ENCODE data around the gene SYT17.
"Not testable (repeated sequence)": the region's sequence is repeated elsewhere in the genome, so short reads cannot be mapped to it uniquely, and the experiment has no call there.

The SYT17 gene

GRCh38 chr16:19177111-19177739 is 9.2 kb downstream of the SYT17 start:
- H3K27me3 ChIP-seq (ENCODE audit: control insufficient read depth, insufficient read depth, low read length) = peaks cover 37% of the 10 kb centered on the region
- H3K4me1 ChIP-seq (ENCODE audit: control insufficient read depth, insufficient read depth, low read length) = no peaks in the 10 kb centered on the region
- no peak overlapping the region for H3K4me2 ChIP-seq (ENCODE audit: low read length)
- H3K4me3 ChIP-seq (ENCODE audit: low read length) = no peak overlapping the region
- no peak overlapping the region for H3K9ac ChIP-seq (ENCODE audit: low read depth, low read length)
- H3K9me3 ChIP-seq (replicated peaks; ENCODE audit: low read length) = no peaks in the 10 kb centered on the region
- no peaks in the 10 kb centered on the region for H3K36me3 ChIP-seq (ENCODE audit: insufficient read depth, low read length)

DNA sequence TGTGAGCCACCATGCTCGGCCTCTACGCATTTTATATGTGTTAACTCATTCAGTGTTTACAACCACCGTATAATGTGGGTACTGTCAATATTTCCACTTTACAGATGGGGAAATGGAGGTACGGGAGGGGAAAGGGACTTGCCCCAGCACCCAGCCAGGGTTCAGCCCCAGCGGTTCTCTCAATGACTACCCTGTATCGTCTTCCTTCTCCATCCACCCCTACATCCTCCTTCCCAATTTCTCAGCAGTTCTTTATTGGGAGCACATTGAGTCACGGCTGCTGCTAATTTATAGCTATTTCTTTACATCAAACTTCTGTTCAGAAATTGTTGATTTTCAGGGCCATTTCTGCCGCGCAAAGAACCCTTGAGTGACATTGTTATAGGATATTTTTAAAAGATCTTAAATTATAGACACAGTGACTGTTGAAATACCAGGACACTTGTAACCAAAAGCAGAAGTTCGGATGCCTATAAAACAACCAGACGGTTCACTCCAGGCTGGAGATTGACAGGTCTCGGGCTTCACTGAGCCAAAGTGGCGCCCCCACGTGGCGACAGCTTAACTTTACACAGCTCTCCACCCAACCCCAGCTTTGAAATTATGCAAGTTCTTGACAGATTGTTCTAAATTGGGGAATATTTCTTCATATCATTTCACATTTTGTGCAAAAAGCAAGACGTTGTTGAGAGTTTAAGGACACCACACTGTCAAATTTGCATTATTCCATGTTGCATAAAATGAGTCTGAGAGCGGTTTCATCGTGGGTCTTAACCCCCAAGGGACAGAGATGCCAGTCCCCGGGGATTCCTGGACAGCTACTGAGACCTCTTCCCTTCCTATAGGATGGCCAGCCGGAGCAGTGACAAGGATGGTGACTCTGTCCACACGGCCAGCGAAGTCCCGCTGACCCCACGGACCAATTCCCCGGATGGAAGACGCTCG is 11.8 kb downstream of the SYT17 start:
- peaks cover 17% of the 10 kb centered on the region for H3K27me3 ChIP-seq (ENCODE audit: control insufficient read depth, insufficient read depth, low read length)
- H3K36me3 ChIP-seq (ENCODE audit: insufficient read depth, low read length) = no peaks in the 10 kb centered on the region
- no peak overlapping the region for H3K9ac ChIP-seq (ENCODE audit: low read depth, low read length)
- peaks cover 5% of the 10 kb centered on the region for H3K4me1 ChIP-seq (ENCODE audit: control insufficient read depth, insufficient read depth, low read length)
- no peak overlapping the region for H3K4me3 ChIP-seq (ENCODE audit: low read length)
- no peak overlapping the region for H3K4me2 ChIP-seq (ENCODE audit: low read length)
- H3K9me3 ChIP-seq (replicated peaks; ENCODE audit: low read length) = no peaks in the 10 kb centered on the region

DNA sequence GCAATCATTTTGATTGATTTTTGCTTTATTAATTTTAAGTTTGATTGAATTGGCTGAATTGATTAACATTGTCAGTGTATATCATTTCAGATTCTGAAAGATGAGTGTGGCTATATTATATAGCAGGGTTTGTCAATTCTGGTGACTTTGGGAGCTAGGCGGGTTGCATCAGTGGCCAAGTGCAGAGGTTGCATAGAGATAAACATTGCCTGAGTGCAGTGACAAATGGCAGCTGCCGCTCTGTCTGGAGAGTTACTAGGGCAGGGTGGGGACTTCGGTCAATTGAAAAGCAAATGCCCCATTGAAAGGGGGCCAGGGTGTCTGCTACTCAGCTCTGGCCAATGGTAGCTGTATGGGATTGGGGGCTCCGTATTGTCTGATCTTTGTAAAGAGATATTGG is 12.7 kb downstream of the SYT17 start:
- peaks cover 16% of the 10 kb centered on the region for H3K27me3 ChIP-seq (ENCODE audit: control insufficient read depth, insufficient read depth, low read length)

GRCh38 chr16:19182481-19182880 is 14.4 kb downstream of the SYT17 start:
- no peaks in the 10 kb centered on the region for H3K36me3 ChIP-seq (ENCODE audit: insufficient read depth, low read length)
- H3K27me3 ChIP-seq (ENCODE audit: control insufficient read depth, insufficient read depth, low read length) = peaks cover under 1% of the 10 kb centered on the region
- no peaks in the 10 kb centered on the region for H3K9me3 ChIP-seq (replicated peaks; ENCODE audit: low read length)
- H3K9ac ChIP-seq (ENCODE audit: low read depth, low read length) = no peak overlapping the region
- H3K4me2 ChIP-seq (ENCODE audit: low read length) = no peak overlapping the region
- no peak overlapping the region for H3K4me3 ChIP-seq (ENCODE audit: low read length)
- H3K4me1 ChIP-seq (ENCODE audit: control insufficient read depth, insufficient read depth, low read length) = peaks cover 5% of the 10 kb centered on the region

More for the DNA sequence above, 12.7 kb downstream of the SYT17 start:
- Histone ChIP-seq H3K9ac (ENCODE audit: low read depth, low read length) (no peak overlapping the region), H3K36me3 (ENCODE audit: insufficient read depth, low read length) (no peaks in the 10 kb centered on the region), H3K9me3 (replicated peaks; ENCODE audit: low read length) (no peaks in the 10 kb centered on the region), H3K4me1 (ENCODE audit: control insufficient read depth, insufficient read depth, low read length) (peaks cover 5% of the 10 kb centered on the region), H3K4me3 (ENCODE audit: low read length) (no peak overlapping the region), H3K4me2 (ENCODE audit: low read length) (no peak overlapping the region)

GRCh38 chr16:19183187-19183586 is 15.1 kb downstream of the SYT17 start:
- H3K27me3 ChIP-seq (ENCODE audit: control insufficient read depth, insufficient read depth, low read length) = no peaks in the 10 kb centered on the region
- no peaks in the 10 kb centered on the region for H3K36me3 ChIP-seq (ENCODE audit: insufficient read depth, low read length)
- no peak overlapping the region for H3K4me2 ChIP-seq (ENCODE audit: low read length)
- no peak overlapping the region for H3K9ac ChIP-seq (ENCODE audit: low read depth, low read length)
- H3K4me1 ChIP-seq (ENCODE audit: control insufficient read depth, insufficient read depth, low read length) = peaks cover 5% of the 10 kb centered on the region
- H3K4me3 ChIP-seq (ENCODE audit: low read length) = no peak overlapping the region
- no peaks in the 10 kb centered on the region for H3K9me3 ChIP-seq (replicated peaks; ENCODE audit: low read length)

GRCh38 chr16:19184823-19185509 is 16.9 kb downstream of the SYT17 start:
- no peaks in the 10 kb centered on the region for H3K9me3 ChIP-seq (replicated peaks; ENCODE audit: low read length)
- no peaks in the 10 kb centered on the region for H3K27me3 ChIP-seq (ENCODE audit: control insufficient read depth, insufficient read depth, low read length)
- no peaks in the 10 kb centered on the region for H3K36me3 ChIP-seq (ENCODE audit: insufficient read depth, low read length)
- H3K4me1 ChIP-seq (ENCODE audit: control insufficient read depth, insufficient read depth, low read length) = peaks cover 7% of the 10 kb centered on the region
- peak overlapping the region; percentile 10 for H3K4me2 ChIP-seq (ENCODE audit: low read length)
- H3K4me3 ChIP-seq (ENCODE audit: low read length) = no peak overlapping the region
- H3K9ac ChIP-seq (ENCODE audit: low read depth, low read length) = no peak overlapping the region

DNA sequence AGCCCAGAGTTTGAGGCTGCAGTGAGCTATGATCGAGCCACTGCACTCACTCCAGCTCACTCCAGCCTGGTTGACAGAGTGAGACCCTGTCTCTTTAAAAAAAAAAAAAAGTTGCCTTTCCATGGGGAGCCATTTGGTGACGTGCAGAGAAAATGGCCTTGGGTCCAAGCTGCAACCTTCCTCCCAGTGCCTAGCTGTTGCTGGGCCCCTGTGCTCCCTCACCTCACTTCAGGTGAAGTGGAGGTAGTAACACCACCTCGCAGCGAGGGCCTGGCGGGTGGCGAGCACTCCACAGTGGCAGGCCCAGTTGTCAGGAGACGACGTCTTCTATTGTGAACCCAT is 17.4 kb downstream of the SYT17 start:
- Histone ChIP-seq H3K4me2 (ENCODE audit: low read length) (no peak overlapping the region), H3K4me3 (ENCODE audit: low read length) (no peak overlapping the region), H3K9me3 (replicated peaks; ENCODE audit: low read length) (no peaks in the 10 kb centered on the region), H3K27me3 (ENCODE audit: control insufficient read depth, insufficient read depth, low read length) (no peaks in the 10 kb centered on the region), H3K9ac (ENCODE audit: low read depth, low read length) (no peak overlapping the region), H3K4me1 (ENCODE audit: control insufficient read depth, insufficient read depth, low read length) (peaks cover 12% of the 10 kb centered on the region), H3K36me3 (ENCODE audit: insufficient read depth, low read length) (no peaks in the 10 kb centered on the region)

DNA sequence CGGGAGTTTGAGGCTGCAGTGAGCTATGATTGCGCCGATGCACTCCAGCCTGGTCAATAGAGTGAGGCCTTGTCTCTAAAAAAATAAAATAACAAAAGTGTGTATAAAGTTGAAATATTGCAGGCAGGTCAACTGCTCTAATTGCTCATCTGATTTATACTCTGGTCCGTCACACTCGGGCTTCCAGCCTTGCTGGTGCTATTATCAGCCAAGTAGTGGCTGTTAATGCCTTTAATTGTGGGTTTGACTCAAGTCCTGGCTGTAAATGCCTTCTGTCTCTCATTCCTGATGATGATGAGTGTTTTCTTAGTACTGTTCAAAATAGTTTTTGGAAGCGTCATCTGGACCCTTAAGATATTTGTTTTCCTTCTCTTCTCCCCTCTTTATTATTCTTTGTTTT is 18.4 kb downstream of the SYT17 start:
- Histone ChIP-seq H3K9ac (ENCODE audit: low read depth, low read length) (no peak overlapping the region), H3K4me1 (ENCODE audit: control insufficient read depth, insufficient read depth, low read length) (peaks cover 13% of the 10 kb centered on the region), H3K9me3 (replicated peaks; ENCODE audit: low read length) (no peaks in the 10 kb centered on the region), H3K4me2 (ENCODE audit: low read length) (no peak overlapping the region), H3K36me3 (ENCODE audit: insufficient read depth, low read length) (no peaks in the 10 kb centered on the region), H3K27me3 (ENCODE audit: control insufficient read depth, insufficient read depth, low read length) (no peaks in the 10 kb centered on the region), H3K4me3 (ENCODE audit: low read length) (no peak overlapping the region)

- not testable (repeated sequence) for H3K9ac ChIP-seq (ENCODE audit: low read depth, low read length)
Measured at GRCh38 chr16:19187961-19188360, 19.9 kb downstream of the SYT17 start.

DNA sequence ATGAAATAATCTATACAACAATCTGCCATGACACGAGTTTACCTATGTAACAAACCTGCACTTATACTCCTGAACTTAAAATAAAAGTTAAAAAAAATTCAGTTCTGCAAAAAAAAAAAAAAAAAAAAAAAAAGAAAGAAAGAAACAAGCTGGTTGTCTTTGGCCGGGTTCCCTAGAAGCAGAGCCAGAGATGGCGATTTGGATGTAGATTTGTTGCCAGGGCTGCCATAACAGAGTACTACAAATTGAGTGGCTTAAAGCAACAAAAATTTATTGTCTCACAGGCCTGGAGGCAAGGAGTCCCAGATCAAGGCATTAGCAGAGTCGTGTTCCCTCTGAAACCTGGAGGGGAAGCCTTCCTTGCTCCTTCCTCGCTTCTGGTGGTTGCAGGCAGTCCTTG is 20.4 kb downstream of the SYT17 start:
- peaks cover 13% of the 10 kb centered on the region for H3K4me1 ChIP-seq (ENCODE audit: control insufficient read depth, insufficient read depth, low read length)
- H3K4me2 ChIP-seq (ENCODE audit: low read length) = no peak overlapping the region
- H3K36me3 ChIP-seq (ENCODE audit: insufficient read depth, low read length) = no peaks in the 10 kb centered on the region
- no peak overlapping the region for H3K9ac ChIP-seq (ENCODE audit: low read depth, low read length)
- no peak overlapping the region for H3K4me3 ChIP-seq (ENCODE audit: low read length)
- no peaks in the 10 kb centered on the region for H3K27me3 ChIP-seq (ENCODE audit: control insufficient read depth, insufficient read depth, low read length)
- no peaks in the 10 kb centered on the region for H3K9me3 ChIP-seq (replicated peaks; ENCODE audit: low read length)

More at GRCh38 chr16:19187961-19188360, 19.9 kb downstream of the SYT17 start:
- H3K4me3 ChIP-seq (ENCODE audit: low read length); H3K9me3 ChIP-seq (replicated peaks; ENCODE audit: low read length); H3K27me3 ChIP-seq (ENCODE audit: control insufficient read depth, insufficient read depth, low read length); H3K36me3 ChIP-seq (ENCODE audit: insufficient read depth, low read length); H3K4me2 ChIP-seq (ENCODE audit: low read length): not testable (repeated sequence)
- peaks cover 13% of the 10 kb centered on the region for H3K4me1 ChIP-seq (ENCODE audit: control insufficient read depth, insufficient read depth, low read length)

GRCh38 chr16:19192865-19193264 is 24.8 kb downstream of the SYT17 start:
- H3K9me3 ChIP-seq (replicated peaks; ENCODE audit: low read length) = no peaks in the 10 kb centered on the region
- H3K4me2 ChIP-seq (ENCODE audit: low read length) = no peak overlapping the region
- peaks cover 8% of the 10 kb centered on the region for H3K4me1 ChIP-seq (ENCODE audit: control insufficient read depth, insufficient read depth, low read length)
- H3K9ac ChIP-seq (ENCODE audit: low read depth, low read length) = no peak overlapping the region
- no peaks in the 10 kb centered on the region for H3K36me3 ChIP-seq (ENCODE audit: insufficient read depth, low read length)
- H3K4me3 ChIP-seq (ENCODE audit: low read length) = no peak overlapping the region
- no peaks in the 10 kb centered on the region for H3K27me3 ChIP-seq (ENCODE audit: control insufficient read depth, insufficient read depth, low read length)

Data from skeletal muscle satellite cell (primary cell).